ENCODE results near the gene TTC8.

DNA sequence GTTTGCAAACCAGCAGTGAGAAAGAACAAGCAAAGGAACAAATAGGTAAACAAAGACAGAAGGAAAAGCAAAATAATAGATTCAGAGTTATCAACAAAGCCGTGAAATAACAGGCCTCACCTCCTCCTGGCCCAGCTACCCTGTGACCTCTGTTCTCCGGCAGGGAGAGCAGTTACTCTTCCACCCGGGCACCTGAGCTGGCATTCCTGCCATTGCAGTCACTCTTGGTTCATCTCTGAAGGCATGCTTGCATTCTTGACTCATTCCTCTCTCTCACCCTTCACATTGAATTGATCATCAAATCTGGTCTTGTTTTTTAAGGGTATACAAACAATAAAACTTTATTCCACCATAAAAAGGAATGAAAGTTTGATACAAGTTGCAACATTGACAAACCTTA is 95.1 kb downstream of the TTC8 start:
- TF ChIP-seq, protein P1, sequence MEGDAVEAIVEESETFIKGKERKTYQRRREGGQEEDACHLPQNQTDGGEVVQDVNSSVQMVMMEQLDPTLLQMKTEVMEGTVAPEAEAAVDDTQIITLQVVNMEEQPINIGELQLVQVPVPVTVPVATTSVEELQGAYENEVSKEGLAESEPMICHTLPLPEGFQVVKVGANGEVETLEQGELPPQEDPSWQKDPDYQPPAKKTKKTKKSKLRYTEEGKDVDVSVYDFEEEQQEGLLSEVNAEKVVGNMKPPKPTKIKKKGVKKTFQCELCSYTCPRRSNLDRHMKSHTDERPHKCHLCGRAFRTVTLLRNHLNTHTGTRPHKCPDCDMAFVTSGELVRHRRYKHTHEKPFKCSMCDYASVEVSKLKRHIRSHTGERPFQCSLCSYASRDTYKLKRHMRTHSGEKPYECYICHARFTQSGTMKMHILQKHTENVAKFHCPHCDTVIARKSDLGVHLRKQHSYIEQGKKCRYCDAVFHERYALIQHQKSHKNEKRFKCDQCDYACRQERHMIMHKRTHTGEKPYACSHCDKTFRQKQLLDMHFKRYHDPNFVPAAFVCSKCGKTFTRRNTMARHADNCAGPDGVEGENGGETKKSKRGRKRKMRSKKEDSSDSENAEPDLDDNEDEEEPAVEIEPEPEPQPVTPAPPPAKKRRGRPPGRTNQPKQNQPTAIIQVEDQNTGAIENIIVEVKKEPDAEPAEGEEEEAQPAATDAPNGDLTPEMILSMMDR (conservative IDR thresholded peaks at IDR 0.05) = no peak
- no peak for TF ChIP-seq ZFX (IDR thresholded peaks at IDR 0.05)

All from C4-2B (cell line).